Ascending aorta (tissue), 2 donors: ENCODE data around the gene LRRC75A. TPM values are rescaled to one million over a fixed set of nuclear protein-coding genes. Genes with fewer than 3 reads are reported as not detected.

Experiments
- DNase-seq, 2 donors: peaks; one replicate each; pipeline ENCODE4 v3.0.0-alpha.2; 2019; ENCODE audit warnings: low spot score in 2 of 2
- H3K27ac ChIP-seq, 2 donors: fragments of 200-600 bp; sonication (generic); one replicate each; pipeline ENCODE4 v1.5.1; 2016 to 2017; ENCODE audit warnings: mild to moderate bottlenecking in 1 of 2
- H3K27me3 ChIP-seq: fragments of 200-600 bp; sonication (generic); one replicate; pipeline ENCODE4 v1.5.1; 2017
- H3K36me3 ChIP-seq, 2 donors: fragments of 200-600 bp; sonication (generic); one replicate each; pipeline ENCODE4 v1.5.1; 2016
- H3K4me1 ChIP-seq, 2 donors: fragments of 200-600 bp; sonication (generic); one replicate each; pipeline ENCODE4 v1.5.1; 2016 to 2017; ENCODE audit warnings: mild to moderate bottlenecking in 1 of 2
- H3K4me3 ChIP-seq, 2 donors: fragments of 200-600 bp; sonication (generic); one replicate each; pipeline ENCODE4 v1.5.1; 2016 to 2017; ENCODE audit warnings: mild to moderate bottlenecking in 1 of 2
- H3K9me3 ChIP-seq, 2 donors: fragments of 200-600 bp; sonication (generic); one replicate each; pipeline ENCODE4 v1.5.1; 2016
- CTCF ChIP-seq, 3 experiments: fragments of 200-600 bp in 2 of 3; fragments of 450-650 bp in 1 of 3; sonication (generic) in 2 of 3; IDR thresholded peaks; one replicate each; pipeline ENCODE4 v1.5.1; 2016 to 2019; ENCODE audit warnings: antibody characterized with exemption in 3 of 3, mild to moderate bottlenecking in 1 of 3, moderate library complexity in 1 of 3
- intact Hi-C: fragments of 100-400 bp; cut with DNase I; formaldehyde crosslinking; loops from one replicate; pipeline ENCODE4 v1.15.1; 2023
- total RNA-seq: library from RNA; depleted of rRNA; stranded (reverse); fragments of >200 nt; gene quantifications from one replicate; pipeline ENCODE4 v1.1.0, GENCODE V29; 2016

LRRC75A gene
- 1.2 TPM for total RNA-seq

DNA sequence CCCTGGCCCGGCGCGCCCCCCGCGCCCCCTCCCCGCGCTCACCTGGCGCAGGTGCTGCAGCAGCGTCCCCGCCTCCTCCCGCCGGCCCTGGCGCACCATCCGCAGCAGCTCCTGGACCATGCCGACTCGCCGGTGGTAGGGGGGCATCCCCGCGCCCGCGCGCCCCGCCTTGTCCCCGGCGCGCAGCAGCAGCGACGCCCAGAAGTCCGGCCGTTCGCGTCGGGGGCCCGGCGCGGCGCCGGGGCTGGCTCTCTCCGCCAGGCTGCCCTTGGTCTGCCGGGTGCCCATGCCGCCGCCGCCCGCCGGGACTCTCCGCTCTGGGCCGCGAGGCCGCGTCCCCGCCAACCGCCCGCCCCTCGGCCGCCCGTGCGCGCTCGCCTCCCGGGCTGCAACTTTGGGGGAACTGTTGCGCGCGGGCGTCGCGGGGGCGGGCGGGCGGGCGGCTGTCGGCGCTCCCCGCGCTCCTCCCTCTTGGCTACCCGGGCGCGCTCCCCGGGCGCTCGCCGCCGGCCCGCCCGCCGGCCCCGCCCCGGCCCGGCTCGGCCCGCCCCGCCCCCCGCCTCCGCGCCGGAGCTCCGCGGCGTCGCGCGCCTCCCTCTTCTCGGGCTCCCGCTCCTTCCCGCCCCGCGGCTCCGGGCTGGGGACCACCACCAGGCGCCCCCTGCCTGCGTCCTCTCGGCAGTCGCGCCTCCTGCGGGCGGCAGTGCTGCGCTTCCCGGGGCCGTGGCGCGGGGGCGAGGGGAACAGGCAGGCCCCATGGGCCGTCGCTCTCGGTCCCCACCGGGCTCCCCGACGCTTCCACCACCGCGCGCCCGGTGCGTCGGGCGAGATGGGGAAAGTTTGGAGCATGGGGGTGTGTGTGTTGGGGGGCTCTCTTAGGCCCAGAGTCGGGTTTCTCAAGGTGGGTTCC is at the start of gene LRRC75A:
Gene LRRC75A (minus strand): TSS at position 491 of the 910 bp plus-strand sequence. CDS start 203 bp downstream, at position 288.
- TF ChIP-seq CTCF (IDR thresholded peaks at IDR 0.05): peak in 1 of 3 experiments; percentile 29
- no peak for DNase-seq
- Histone ChIP-seq H3K27me3 (no peaks in the 10 kb centered on the region), H3K27ac (peak within 1 kb of the TSS in 1 of 2 donors; percentile 46), H3K9me3 (no peaks in the 10 kb centered on the region), H3K4me3 (peak within 1 kb of the TSS; percentile 64 to 87), H3K36me3 (no peaks in the 10 kb centered on the region), H3K4me1 (peaks cover 0 to 21% of the 10 kb centered on the region in 2 donors)
- intact Hi-C loops: loop anchor here (1.0 to 5.0 kb wide), 2 partner anchors 15 to 40 kb away; no protein-coding TSS in a partner anchor

- Histone ChIP-seq H3K36me3 (no peaks in the 10 kb centered on the region), H3K27me3 (no peaks in the 10 kb centered on the region), H3K4me3 (peak overlapping the region in 1 of 2 donors; percentile 71), H3K27ac (no peak overlapping the region), H3K9me3 (no peaks in the 10 kb centered on the region), H3K4me1 (peaks cover 0 to 3% of the 10 kb centered on the region in 2 donors)
- no peak for DNase-seq
- intact Hi-C loops: loop anchor here (1.0 to 2.0 kb wide), 2 partner anchors 52 to 454 kb away; no protein-coding TSS in a partner anchor
- no peak for TF ChIP-seq CTCF (IDR thresholded peaks at IDR 0.05)
Measured at GRCh38 chr17:16537130-16537458, 45.1 kb upstream of the LRRC75A start.

DNA sequence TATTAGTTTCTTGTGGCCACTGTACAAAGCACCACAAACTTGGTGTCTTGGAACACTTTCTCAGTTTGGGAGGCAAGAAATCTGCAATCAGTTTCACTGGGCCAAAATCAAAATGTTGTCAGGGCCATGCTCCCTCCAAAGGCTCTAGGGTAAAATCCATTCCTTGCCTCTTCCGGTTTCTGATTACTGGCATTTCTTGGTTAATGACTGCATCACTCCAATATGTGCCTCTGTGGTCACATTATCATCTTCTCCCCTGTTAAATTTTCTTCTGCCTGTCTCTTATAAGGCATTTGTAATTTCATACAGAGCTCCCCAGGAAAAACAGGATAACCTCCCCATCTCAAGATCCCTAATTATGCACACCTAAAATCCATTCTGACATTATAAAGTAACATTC is 42.2 kb upstream of the LRRC75A start:
- Histone ChIP-seq H3K36me3 (no peaks in the 10 kb centered on the region), H3K4me1 (peaks cover 0 to 3% of the 10 kb centered on the region in 2 donors), H3K4me3 (no peak overlapping the region), H3K27ac (no peak overlapping the region), H3K27me3 (no peaks in the 10 kb centered on the region), H3K9me3 (no peaks in the 10 kb centered on the region)
- intact Hi-C loops: loop anchor here (2.0 kb wide), 1 partner anchor 35 kb away; the partner anchor contains the start of gene ZNF287
- no peak for DNase-seq
- TF ChIP-seq CTCF (IDR thresholded peaks at IDR 0.05): no peak

DNA sequence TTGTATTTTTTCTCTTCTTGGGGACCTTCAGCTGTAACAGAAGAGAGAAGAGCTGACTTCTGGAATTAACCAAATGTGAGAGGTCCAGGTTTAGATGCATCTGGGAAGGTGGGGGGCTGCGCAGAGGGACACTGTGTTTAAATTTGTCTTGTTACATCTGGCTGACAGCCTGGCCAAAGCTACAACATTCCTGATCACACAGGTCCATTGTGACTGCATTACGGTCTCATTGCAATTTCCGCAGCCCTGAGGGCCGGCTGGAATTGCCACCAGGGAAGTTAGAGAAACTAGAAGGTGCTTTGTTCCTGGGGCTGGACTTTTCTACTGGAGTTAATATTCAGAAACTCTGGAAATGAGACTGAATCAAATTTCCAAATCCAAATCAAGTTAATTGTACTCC is 37.9 kb upstream of the LRRC75A start:
- intact Hi-C loops: loop anchor here (10.0 kb wide), 1 partner anchor 245 kb away; no protein-coding TSS in a partner anchor
- no peak for TF ChIP-seq CTCF (IDR thresholded peaks at IDR 0.05)
- Histone ChIP-seq H3K4me1 (peaks cover 0 to 4% of the 10 kb centered on the region in 2 donors), H3K27me3 (no peaks in the 10 kb centered on the region), H3K9me3 (no peaks in the 10 kb centered on the region), H3K36me3 (no peaks in the 10 kb centered on the region), H3K27ac (no peak overlapping the region), H3K4me3 (no peak overlapping the region)
- DNase-seq: no peak

- DNase-seq: no peak
- intact Hi-C loops: loop anchor here (10.0 kb wide), 1 partner anchor 242 kb away; no protein-coding TSS in a partner anchor
- H3K27me3 ChIP-seq: no peaks in the 10 kb centered on the region
- TF ChIP-seq CTCF (IDR thresholded peaks at IDR 0.05): no peak
- H3K9me3 ChIP-seq: no peaks in the 10 kb centered on the region
- H3K4me1 ChIP-seq: peaks cover 0 to 8% of the 10 kb centered on the region in 2 donors
- no peaks in the 10 kb centered on the region for H3K36me3 ChIP-seq
- no peak overlapping the region for H3K4me3 ChIP-seq
- H3K27ac ChIP-seq: no peak overlapping the region
Measured at GRCh38 chr17:16527298-16527697, 35.3 kb upstream of the LRRC75A start.
